Stromal cell of bone marrow (primary cell): ENCODE results near the gene AANAT.

Source experiments
- DNase-seq: peaks from one replicate; pipeline ENCODE4 v3.0.0-alpha.2; 2012; ENCODE audit warnings: low read depth

AANAT gene

DNA sequence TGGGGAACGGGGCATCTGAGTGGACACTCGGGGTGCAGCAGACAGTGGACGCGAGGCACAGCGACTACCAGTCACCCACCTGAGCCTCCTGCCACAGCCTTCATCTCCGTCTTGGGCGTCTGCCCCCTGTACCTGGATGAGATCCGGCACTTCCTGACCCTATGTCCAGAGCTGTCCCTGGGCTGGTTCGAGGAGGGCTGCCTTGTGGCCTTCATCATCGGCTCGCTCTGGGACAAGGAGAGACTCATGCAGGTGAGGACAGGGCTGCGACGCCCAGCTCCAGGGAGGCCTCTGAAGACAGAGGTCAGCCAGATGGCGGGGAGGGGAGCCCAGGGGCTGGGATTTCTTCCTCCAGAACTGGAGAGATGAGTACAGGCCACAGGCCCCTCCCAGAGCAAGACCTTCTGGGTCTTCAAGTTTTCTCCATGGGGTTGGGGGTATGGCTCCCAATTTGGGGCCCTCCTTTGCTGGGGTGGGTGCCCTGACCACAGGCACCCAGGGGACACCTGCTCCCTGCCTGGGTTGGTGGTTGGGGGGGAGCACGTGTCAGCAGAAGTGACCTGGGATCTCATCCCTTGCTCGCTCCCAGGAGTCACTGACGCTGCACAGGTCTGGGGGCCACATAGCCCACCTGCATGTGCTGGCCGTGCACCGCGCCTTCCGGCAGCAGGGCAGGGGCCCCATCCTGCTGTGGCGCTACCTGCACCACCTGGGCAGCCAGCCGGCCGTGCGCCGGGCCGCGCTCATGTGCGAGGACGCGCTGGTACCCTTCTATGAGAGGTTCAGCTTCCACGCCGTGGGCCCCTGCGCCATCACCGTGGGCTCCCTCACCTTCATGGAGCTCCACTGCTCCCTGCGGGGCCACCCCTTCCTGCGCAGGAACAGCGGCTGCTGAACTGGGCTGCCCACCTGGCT lies 1.9 kb downstream of the AANAT start:
- DNase-seq = no peak

DNA sequence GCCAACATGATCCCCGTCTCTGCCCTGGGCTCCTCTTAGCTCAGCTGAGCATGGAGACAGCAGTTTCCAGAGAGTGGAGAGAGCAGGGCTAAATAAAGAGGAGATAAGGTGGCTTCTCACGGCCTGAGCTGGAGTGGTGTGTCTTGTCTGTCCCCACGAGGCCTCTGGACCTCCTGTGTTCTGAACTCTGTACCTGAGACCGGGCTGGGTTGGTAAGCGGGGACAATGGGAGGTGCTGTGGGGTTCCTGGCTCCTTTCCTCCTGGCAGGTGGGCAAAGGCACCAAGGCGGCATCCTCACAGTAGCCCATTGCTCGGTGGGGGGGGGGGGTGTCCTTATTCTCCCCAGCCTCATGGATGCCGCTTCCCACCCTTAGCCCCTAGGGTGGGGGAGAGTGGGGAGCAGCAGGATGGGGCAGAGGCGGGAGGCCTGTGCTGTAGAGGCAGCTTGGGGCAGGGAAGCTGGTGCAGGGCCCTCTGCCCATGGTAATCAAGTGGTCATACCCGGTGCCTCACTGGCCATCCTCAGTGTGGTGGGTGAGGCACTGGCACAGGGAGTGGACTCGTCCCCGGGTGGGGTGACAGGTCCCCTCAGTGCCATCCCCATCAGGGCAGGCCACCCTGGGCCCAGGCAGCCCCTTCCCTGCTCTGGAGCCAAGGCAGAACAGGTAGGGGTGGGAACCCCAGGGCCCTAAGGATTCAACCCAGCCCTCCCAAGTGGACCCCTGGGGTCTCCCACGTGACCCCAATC lies 2.8 kb downstream of the AANAT start:
- DNase-seq = no peak

DNA sequence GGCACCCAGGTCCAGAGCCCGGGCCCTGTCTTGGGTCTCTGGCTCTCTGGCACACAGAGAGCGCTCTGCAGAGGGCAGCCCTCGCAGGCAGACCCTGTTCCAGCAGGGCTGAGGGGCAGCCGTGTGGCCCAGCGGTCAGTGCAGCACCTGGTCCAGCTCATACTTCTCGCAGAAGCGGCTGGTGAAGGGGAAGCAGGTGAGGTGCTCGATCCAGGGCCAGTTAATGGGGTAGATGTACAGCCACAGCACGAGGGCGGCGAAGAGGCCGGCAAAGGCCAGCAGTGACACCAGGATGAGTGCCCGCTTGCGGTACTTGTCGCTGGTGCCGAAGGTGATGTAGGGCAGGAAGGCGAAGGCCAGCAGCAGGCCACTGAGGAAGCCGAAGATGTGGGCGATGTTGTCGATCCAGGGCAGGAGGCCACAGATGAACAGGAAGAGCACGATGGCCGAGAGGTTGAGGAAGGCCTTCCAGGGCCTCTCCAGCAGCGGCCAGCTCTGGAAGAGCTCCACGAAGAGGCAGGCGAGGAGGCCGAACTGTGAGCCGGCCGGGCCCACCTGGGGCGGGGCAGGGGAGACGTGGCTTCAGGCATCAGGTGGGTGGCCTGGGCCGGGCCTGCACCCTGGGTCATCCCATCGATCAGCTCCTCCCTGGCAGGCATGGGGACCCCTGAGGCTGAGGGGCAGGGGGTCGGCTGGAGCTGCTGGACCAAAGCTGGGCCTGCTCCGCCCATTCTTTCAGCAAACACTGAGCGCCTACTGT lies 4.3 kb downstream of the AANAT start:
- no peak for DNase-seq

DNA sequence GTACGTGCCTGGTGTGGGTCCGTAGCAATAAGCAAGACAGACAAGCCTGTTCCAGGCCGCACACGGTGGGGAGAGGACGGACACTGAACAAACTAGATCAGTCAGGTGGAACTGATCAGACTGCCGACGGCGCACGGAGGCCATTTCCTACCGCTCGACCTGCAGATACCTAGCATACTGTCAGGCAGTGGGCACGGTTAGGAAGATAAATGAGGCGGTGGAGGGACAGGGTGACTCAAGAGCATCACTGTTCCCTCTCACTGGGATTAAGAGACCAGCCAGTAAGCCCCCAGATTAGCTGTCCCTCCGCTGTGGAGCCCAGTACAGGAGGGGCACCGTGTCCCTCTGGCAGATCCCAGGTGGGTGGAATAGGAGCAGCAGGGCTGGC lies 4.8 kb downstream of the AANAT start:
- no peak for DNase-seq

DNA sequence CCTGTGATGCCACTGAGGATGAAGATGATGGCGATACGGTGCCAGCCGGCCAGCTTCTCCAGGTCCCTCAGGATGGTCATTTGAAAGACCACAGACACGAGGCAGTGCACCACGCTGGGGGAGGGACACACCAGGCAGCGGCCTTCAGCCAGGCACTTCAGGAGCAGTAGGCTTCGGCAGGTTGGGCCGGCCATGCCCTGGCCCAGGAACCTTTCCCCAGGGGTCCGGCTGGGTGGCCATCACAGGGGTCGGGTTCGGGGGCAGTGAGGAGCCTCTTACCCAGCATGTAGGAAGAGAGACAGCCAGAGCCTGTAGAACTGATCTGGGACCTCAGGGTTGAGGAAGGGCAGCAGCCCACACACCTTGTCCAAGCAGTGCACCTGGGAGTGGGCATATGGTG lies 5.3 kb downstream of the AANAT start:
- DNase-seq = no peak

DNA sequence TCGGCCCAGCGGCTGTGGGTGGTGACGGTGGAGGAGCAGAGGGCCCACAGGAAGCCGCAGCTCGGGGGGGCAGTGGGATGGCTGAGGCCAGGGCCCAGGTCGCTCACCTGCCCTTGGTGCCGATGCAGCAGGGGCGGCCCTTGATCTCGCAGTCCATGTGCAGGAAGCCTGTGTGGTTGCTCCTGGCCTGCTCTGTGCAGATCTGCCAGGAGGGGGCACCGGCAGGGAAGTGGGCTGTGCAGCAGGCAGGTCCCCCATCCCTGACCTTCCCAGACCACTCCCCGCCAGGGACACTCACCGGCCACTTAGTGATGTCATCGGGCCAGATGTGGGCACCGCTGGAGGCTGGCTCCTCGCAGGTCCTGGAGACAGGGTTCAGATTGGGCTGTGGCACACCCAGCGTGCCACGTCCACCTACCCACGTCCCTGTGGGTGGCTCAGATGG lies 6.2 kb downstream of the AANAT start:
- no peak for DNase-seq

DNA sequence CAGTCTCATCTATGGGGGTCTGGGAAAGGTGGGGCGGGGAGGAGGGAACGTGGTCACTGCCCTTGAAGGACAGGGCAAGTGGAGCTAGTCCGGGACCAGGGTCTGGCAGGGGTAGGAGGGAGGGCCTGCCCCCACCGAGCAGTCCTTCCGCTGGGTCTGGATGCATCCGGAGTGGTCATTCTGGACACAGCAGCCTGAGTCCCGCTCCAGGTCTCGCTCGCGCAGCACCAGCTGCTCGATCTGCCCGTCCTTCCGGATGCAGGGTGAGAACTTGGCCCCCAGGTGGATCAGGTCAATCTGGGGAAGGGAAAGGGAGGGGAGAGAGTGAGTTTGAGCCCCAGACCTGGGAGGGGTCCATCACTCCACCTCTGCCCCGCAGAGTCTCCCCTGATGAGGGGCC lies 6.8 kb downstream of the AANAT start:
- no peak for DNase-seq

DNA sequence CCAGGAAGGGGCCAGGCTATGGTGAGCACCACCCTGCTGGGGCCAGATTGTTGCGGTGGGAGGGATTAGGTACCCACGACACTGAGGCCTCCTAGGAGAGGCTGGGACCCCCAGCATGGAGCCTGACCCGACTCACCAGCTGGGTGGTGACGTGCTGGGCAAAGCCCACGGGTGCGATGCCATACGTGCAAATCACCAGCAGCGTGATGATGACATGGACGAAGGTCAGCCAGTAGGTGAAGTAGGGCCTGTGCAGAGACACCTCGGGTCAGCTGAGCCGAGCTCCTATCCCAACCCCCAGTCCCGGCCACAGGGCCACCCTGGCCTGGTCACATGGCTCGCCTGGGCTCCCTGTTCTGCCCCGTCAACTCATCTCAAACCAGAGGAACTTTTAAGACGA lies 7.5 kb downstream of the AANAT start:
- DNase-seq = no peak

DNA sequence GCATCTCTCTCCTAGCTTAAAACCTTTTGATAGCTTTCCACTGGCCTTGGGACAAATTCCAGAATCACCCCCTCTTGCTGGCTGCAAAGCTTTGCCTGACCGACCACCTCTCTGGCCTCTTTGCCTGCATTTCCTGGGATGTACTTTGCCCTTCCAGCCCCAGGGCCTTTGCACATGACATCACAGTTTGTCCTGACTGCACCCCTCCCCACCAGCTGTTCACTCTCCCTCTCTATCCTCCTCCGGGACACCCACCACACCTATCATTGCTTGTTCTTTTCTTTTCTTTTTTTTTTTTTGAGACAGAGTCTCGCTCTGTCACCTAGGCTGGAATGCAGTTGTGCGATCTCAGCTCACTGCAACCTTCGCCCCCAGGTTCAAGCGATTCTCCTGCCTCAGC lies 7.9 kb downstream of the AANAT start:
- no peak for DNase-seq

DNA sequence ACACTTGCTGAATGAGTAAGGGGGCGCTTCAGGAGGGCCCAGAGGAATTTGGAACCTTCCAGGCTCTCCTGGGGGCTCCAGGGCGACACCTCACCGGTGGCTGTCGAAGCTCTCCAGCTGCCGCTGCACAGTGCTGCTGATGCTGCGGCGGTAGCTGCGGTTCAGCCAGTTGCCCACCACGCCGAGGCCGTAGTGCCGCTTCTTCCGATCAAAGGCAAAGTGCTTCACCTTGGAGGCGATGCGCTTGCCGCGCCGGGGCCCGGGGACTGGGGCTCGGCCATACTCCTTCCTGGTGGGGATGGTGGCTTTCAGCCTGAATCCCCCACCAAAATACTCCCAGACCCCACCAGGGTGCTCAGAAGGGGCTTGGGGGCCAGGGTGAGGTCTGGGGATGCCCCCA lies 9.3 kb downstream of the AANAT start:
- no peak for DNase-seq

DNA sequence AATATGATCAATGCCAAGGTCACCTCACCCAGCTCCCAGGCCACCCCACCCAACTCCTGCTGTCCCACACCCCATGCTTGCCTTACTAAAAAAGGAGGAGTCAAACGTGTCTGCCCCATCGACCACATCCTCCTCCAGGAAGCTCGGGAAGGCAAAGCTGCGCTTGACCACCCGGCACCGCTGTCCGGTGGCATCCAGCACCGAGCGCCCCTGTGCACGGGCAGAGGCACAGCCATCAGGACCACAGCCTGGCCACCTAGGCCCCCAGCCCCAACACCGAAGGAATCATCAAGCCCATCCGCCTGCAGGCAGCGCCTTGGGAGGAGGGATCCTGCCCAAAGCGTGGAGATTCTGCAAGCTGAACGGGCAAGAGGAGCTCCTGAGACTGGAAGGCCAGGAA lies 10.2 kb downstream of the AANAT start:
- DNase-seq = no peak

DNA sequence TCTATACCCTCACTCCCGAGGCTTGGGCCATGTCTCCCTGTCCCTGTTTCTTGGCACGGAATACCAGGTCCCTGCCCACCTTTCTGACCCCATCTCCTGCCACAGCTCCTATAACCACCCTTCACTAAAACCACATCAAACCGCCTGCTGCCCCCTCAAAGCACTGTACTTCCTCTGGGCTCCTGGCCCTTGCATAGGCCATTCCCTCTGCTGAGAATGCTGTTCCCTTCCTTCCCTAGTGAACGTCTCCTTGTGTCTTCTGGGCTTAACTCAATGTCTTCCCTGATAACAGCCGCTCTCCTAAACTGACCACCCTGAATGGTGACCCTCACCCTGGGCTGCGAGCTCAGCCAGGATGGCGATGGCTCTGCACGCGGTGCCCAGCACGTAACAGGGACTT lies 10.7 kb downstream of the AANAT start:
- no peak for DNase-seq

DNA sequence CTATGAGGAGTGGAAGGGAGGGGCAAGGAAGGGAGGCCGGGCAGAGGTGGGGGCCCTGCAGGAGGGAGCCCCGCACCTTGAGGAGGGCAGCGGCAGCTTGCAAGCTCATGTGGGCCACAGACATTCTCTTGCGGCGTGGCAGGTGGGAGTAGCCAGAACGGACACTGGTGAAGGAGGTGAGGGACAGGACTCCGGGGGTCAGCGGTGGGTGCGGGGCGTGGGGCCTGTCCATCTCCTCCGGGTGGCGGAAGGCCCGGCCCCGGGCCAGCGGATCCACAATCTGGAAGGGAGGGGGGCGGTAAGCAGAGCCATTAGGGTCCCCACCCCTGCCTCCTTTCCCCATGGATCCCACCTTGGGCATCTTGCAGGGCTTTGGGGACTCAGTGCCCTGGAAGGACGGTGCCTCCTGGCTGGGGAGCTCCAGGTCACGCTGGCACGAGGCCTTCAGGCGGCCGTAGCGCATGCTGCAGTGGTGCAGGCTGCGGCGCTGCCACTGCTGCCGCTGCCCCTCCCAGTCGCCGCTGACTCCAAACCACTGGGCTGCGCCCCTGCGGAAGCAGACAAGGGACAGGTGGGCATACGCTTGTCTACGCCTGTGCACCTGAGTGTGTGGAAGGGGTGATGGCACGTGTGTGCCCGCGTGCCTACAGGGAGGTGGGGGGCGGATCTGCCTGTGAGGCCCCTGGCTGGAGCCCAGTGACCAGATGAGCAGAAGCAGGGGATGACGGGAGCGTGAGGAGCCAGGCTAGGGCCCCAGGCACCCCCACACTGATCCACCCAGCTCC lies 11.5 kb downstream of the AANAT start:
- no peak for DNase-seq

DNA sequence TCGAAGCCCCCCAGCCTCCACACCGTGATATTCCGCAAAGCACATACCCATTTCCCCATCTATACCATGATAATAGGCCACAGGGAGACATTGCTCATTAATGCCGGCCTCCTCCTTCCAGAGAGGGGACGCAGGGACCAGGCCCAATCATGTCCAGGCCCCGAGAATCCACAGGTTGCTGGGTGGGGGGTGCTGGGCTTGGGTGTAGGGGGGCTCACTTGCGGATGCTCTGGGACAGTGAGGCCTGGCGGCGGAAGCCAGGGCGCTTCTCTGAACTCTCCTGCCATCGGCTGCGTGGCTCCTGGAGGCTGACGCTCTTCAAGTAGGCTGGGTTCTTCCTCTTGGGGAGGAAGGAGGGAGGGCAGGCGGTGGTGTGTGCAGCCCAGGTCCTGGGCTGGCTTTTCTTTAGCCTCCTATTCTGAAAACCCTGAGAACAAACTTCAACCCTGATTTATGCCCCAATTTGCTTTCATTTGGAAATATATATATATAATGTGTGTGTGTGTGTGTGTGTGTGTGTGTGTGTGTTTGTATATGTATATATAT lies 12.2 kb downstream of the AANAT start:
- no peak for DNase-seq

DNA sequence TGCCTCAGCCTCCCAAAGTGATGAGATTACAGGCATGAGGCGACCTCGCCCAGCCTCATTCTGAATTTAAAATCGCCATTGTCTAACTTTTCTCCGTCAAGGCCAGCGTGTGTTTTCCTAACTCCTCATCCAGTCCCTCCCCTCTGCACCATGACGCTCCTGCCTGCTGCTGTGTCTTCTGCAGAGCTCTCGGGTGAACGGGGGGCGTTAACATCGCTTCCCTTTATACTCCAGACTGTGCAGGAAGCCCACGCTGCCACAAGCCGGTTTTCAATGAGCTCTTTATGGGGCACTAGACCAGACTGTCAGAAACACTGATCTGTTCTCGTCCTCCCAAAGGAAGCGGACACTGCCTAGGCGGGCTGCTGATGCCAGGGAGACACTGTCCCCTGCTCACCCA lies 13.2 kb downstream of the AANAT start:
- no peak for DNase-seq

DNA sequence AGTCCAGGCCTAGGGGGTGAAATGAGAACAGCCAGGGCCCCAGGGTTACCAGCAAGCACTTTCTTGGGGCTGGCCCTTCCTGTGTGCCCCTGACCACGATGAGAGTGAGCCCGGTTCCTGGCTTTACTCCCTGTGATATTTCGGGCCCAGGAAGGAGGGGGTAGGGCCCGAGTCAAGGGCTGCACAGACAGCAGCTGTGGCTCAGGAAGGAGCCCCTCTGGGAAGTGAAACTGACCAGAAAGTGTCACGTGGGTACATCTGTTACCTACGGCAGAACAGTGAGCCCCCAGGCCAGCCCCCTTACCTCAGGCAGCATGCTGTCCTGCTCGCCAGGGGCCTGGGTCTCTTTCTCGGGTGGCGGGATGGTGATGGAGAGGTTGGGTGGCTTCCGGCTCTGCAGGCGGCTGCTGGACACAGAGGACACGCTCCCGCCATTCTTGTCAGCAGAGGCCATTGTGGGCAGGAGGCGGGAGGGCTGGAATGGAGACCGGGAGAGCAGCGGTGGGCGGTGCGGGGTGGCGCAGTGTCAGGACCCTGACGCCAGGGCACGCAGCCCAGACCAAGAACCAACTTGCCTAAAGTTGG lies 13.8 kb downstream of the AANAT start:
- DNase-seq = no peak

DNA sequence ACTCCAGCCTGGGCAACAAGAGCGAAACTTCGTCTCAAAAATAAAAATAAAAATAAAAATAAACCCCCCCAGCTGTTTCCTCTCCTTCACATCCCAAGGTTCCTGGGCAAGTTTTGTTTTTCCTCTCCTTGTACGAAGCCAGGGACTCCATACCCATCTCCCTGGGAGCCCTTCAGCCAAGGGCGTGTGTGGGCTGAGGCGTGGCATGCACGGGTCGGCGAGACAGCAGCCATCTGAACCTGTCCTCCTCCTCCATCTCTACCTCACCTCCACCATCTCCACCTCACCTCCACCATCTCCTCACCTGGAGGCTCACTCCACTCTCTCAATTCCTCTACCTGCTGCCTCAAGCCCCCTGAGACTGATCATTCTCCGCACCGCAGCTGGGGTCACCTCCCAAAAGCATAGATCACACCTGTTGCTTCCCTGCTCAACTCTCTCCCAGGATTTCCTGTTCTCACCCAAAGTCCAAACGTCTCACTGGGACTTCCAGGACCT lies 16.9 kb downstream of the AANAT start:
- no peak for DNase-seq

DNA sequence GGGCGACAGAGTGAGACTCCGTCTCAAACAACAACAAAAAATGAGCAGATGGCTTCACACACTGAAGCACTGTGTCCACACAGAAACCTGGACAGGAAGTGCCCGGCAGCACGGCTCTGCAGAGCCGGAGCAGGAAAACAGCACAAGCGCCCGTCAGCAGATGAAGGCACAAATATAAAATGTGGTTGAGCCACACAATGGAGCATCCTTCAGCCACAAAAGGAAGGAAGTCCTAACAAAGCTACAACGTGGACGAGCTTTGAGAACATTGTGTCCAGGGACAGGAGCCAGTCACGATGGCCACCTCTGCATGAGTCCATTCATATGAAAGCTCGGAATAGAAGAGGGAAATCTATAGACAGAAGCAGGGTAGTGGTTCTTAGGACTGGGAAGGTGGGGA lies 18.2 kb downstream of the AANAT start:
- DNase-seq = no peak

DNA sequence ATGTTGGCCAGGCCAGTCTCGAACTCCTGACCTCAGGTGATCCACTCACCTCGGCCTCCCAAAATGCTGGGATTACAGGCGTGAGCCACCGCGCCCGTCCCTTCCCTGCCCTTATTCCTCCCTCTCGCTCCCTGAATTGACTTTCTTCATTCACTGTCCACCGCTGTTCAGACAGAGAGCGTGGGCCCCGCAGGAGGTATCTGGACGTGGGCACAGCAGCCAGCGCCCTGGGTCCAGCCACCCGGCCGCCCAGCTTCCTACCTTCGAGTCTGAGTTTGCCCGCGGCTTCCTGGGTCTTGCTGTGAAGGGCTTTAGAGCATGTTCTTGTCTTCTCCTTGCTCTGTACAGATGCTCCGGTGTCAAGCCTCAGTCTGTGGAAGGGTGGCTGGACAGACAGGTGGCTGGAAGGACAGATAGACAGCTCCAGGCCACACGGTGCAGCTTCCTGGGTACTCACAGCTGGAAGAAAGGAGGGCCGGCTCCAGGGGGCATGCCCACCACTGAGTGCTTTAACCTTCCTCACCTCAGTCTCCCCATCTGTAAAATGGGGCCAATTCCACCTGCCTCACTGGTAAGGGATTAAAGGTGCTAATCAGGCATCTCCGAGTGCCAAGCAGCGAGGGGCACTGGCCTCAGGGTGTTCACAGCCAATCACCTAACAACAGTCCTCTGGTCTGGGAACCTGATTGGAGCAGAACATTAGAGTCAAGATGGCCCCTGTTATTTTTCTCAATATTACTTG lies 20.2 kb downstream of the AANAT start:
- DNase-seq = no peak

DNA sequence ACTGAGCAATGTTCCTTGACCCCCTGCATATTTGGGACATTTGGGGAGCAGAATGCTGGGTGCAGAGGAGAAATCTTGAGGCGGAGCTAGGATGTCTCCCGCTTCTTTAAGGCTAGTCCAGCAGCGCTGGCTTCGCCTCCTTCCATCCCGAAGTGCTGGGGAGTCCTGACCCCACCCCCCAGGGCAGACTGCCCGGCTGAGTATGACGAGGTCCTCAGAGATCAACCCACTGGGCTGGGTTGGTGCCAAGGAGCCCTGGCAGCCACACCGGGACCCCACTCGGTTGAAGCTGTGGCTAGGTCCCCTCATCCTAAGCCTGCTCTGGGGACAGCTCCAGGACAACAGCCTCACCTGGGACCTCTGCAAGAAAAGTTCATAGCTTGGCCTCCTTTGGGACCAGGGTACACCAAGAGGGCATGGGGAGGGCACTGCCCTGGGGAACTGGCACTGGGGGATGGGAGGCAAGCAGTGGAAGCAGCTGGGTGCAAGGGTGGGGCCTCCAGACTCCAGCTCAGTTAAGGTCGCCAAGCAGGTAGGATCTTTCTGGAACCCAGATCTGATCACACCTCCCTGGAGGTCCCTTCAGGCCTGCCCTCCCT lies 22.8 kb downstream of the AANAT start:
- DNase-seq = no peak
